Epidermal melanocyte (primary cell): ENCODE measurements around the gene PSPH.
A peak's percentile ranks its signal among the peaks of the same experiment; 100 is the strongest.
"Not testable (repeated sequence)": the region's sequence is repeated elsewhere in the genome, so short reads cannot be mapped to it uniquely, and the experiment has no call there.

Source experiments
- DNase-seq: peaks from one replicate; pipeline ENCODE4 v3.0.0; 2011; ENCODE audit warnings: low spot score; ENCODE audit not compliant: insufficient read length

The PSPH gene

GRCh38 chr7:56063500-56063881 is 12.2 kb upstream of the PSPH start:
- DNase-seq = no peak

- no peak for DNase-seq
These were observed 11.1 kb upstream of the PSPH start for GRCh38 chr7:56062382-56062781.

GRCh38 chr7:56053993-56054392 is 2.7 kb upstream of the PSPH start:
- DNase-seq = no peak

GRCh38 chr7:56053379-56053778 is 2.1 kb upstream of the PSPH start:
- no peak for DNase-seq

- peak; percentile 19 for DNase-seq
These were observed 248 bp downstream of the PSPH start for GRCh38 chr7:56051053-56051338.

GRCh38 chr7:56048763-56049162 is 2.5 kb downstream of the PSPH start:
- DNase-seq = not testable (repeated sequence)

- no peak for DNase-seq
These were observed 3.0 kb downstream of the PSPH start for GRCh38 chr7:56048245-56048644.

- not testable (repeated sequence) for DNase-seq
These were observed 3.7 kb downstream of the PSPH start for GRCh38 chr7:56047446-56048116.

- peak; percentile 41 for DNase-seq
These were observed 4.4 kb downstream of the PSPH start for GRCh38 chr7:56046721-56047445.

- DNase-seq = not testable (repeated sequence)
These were observed 5.5 kb downstream of the PSPH start for GRCh38 chr7:56045758-56046157.

GRCh38 chr7:56040730-56041129 is 10.5 kb downstream of the PSPH start:
- DNase-seq = no peak

- DNase-seq = peak; percentile 57
These were observed 17.4 kb downstream of the PSPH start for GRCh38 chr7:56033671-56034432.

- not testable (repeated sequence) for DNase-seq
These were observed 18.7 kb downstream of the PSPH start for GRCh38 chr7:56032578-56032977.

- DNase-seq = not testable (repeated sequence)
These were observed 19.7 kb downstream of the PSPH start for GRCh38 chr7:56031556-56031955.

GRCh38 chr7:56030340-56030739 is 20.9 kb downstream of the PSPH start:
- DNase-seq = no peak

- DNase-seq = no peak
These were observed 22.2 kb downstream of the PSPH start for GRCh38 chr7:56028942-56029630.

GRCh38 chr7:56026538-56026937 is 24.7 kb downstream of the PSPH start:
- no peak for DNase-seq

GRCh38 chr7:56023500-56023899 is 27.7 kb downstream of the PSPH start:
- no peak for DNase-seq

- no peak for DNase-seq
These were observed 31.7 kb downstream of the PSPH start for GRCh38 chr7:56019501-56019900.

- not testable (repeated sequence) for DNase-seq
These were observed 34.2 kb downstream of the PSPH start for GRCh38 chr7:56017015-56017414.

GRCh38 chr7:56009695-56010094 is 41.5 kb downstream of the PSPH start:
- DNase-seq = no peak

- DNase-seq = peak; percentile 47
These were observed 43.4 kb downstream of the PSPH start for GRCh38 chr7:56007891-56008290.
